SU-DHL-6 (cell line): ENCODE data around the gene FAM3D.

Experiments used
- H2AFZ ChIP-seq: fragments of 200-600 bp; sonication (generic); 2 replicates; pipeline ENCODE4 v1.6.1; 2014; ENCODE audit warnings: low read depth, mild to moderate bottlenecking, moderate library complexity, mixed read lengths, antibody characterized with exemption, low read length; ENCODE audit not compliant: severe bottlenecking
- H3F3A ChIP-seq: fragments of 200-600 bp; shearing (Covaris generic); 2 replicates; pipeline ENCODE4 v1.6.0; 2016; ENCODE audit warnings: antibody characterized with exemption, mild to moderate bottlenecking; ENCODE audit not compliant: insufficient read depth
- H3K27ac ChIP-seq: fragments of 200-600 bp; sonication (generic); 2 replicates; pipeline ENCODE4 v1.5.1; 2016; ENCODE audit warnings: low read depth, mild to moderate bottlenecking, low read length, moderate library complexity, mixed read lengths
- H3K27me3 ChIP-seq: fragments of 200-600 bp; sonication (generic), shearing (Covaris generic); 2 replicates; pipeline ENCODE4 v1.6.0; 2014; ENCODE audit warnings: mild to moderate bottlenecking, low read length
- H3K36me3 ChIP-seq: fragments of 200-600 bp; sonication (generic); 2 replicates; pipeline ENCODE4 v1.6.1; 2014; ENCODE audit warnings: mild to moderate bottlenecking, low read length, mixed read lengths
- H3K4me2 ChIP-seq: fragments of 300-600, 200-600 bp; shearing (Covaris generic), sonication (generic); 2 replicates; pipeline ENCODE4 v1.6.0; 2014; ENCODE audit warnings: low read length, low read depth, mild to moderate bottlenecking; ENCODE audit not compliant: poor library complexity, severe bottlenecking
- H3K4me3 ChIP-seq: fragments of 200-600 bp; sonication (generic); 2 replicates; pipeline ENCODE4 v1.5.1; 2014; ENCODE audit warnings: antibody characterized with exemption, low read length, mild to moderate bottlenecking, mixed read lengths; ENCODE audit not compliant: insufficient read depth, poor library complexity, severe bottlenecking
- H3K79me2 ChIP-seq: fragments of 200-600 bp; sonication (generic); 2 replicates; pipeline ENCODE4 v1.6.1; 2014; ENCODE audit warnings: mild to moderate bottlenecking, low read length, moderate library complexity; ENCODE audit not compliant: insufficient read depth
- H3K9ac ChIP-seq: fragments of 200-600 bp; sonication (generic); 2 replicates; pipeline ENCODE4 v1.7.0; 2014; ENCODE audit warnings: mild to moderate bottlenecking, low read length
- H3K9me2 ChIP-seq: fragments of 200-600 bp; sonication (generic); replicated peaks from 2 replicates; pipeline ENCODE4 v1.6.1; 2014; ENCODE audit warnings: low read length; ENCODE audit not compliant: insufficient read depth
- H3K9me3 ChIP-seq: fragments of 200-600 bp; sonication (generic); 2 replicates; pipeline ENCODE4 v1.6.1; 2014; ENCODE audit warnings: low read length, mixed read lengths; ENCODE audit not compliant: insufficient read depth
- H4K20me1 ChIP-seq: fragments of 200-600 bp; sonication (generic); 2 replicates; pipeline ENCODE4 v1.6.1; 2014; ENCODE audit warnings: low read depth, mild to moderate bottlenecking, antibody characterized with exemption, low read length, moderate library complexity, mixed read lengths
- EZH2phosphoT487 ChIP-seq: fragments of 200-600 bp; sonication (generic), shearing (Covaris generic); conservative IDR thresholded peaks from 2 replicates; pipeline ENCODE4 v1.6.1; 2018; ENCODE audit warnings: mild to moderate bottlenecking, antibody characterized with exemption, low read length, moderate library complexity, mixed read lengths
- TF ChIP-seq, protein P1 (sequence below): fragments of 200-600 bp; sonication (generic); IDR thresholded peaks from one replicate; pipeline ENCODE4 v1.5.1; 2017; ENCODE audit warnings: antibody characterized with exemption, mild to moderate bottlenecking, low read length, moderate library complexity; ENCODE audit not compliant: insufficient read depth, poor library complexity, severe bottlenecking

Gene FAM3D

GRCh38 chr3:58606693-58607092, 59.9 kb downstream of the FAM3D start:
- H3K79me2 ChIP-seq, result no peaks in the 10 kb centered on the region
- no peaks in the 10 kb centered on the region for H3K36me3 ChIP-seq
- no peak overlapping the region for H3K27ac ChIP-seq
- no peak overlapping the region for H3K4me2 ChIP-seq
- TF ChIP-seq, protein P1, sequence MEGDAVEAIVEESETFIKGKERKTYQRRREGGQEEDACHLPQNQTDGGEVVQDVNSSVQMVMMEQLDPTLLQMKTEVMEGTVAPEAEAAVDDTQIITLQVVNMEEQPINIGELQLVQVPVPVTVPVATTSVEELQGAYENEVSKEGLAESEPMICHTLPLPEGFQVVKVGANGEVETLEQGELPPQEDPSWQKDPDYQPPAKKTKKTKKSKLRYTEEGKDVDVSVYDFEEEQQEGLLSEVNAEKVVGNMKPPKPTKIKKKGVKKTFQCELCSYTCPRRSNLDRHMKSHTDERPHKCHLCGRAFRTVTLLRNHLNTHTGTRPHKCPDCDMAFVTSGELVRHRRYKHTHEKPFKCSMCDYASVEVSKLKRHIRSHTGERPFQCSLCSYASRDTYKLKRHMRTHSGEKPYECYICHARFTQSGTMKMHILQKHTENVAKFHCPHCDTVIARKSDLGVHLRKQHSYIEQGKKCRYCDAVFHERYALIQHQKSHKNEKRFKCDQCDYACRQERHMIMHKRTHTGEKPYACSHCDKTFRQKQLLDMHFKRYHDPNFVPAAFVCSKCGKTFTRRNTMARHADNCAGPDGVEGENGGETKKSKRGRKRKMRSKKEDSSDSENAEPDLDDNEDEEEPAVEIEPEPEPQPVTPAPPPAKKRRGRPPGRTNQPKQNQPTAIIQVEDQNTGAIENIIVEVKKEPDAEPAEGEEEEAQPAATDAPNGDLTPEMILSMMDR, result no peak
- TF ChIP-seq EZH2phosphoT487, result no peak
- no peak overlapping the region for H3K9ac ChIP-seq
- H2AFZ ChIP-seq, result no peak overlapping the region
- no peak overlapping the region for H3K4me3 ChIP-seq
- no peaks in the 10 kb centered on the region for H3F3A ChIP-seq
- no peaks in the 10 kb centered on the region for H4K20me1 ChIP-seq
- H3K9me3 ChIP-seq, result no peaks in the 10 kb centered on the region
- no peaks in the 10 kb centered on the region for H3K27me3 ChIP-seq
- H3K9me2 ChIP-seq, result no peaks in the 10 kb centered on the region

GRCh38 chr3:58604031-58604430, 62.5 kb downstream of the FAM3D start:
- Histone ChIP-seq H3K9me3 (no peaks in the 10 kb centered on the region), H3K4me3 (no peak overlapping the region), H3K9ac (no peak overlapping the region), H3K27ac (no peak overlapping the region), H3K9me2 (no peaks in the 10 kb centered on the region), H4K20me1 (no peaks in the 10 kb centered on the region), H3K27me3 (no peaks in the 10 kb centered on the region), H3K36me3 (no peaks in the 10 kb centered on the region), H3K79me2 (no peaks in the 10 kb centered on the region), H3F3A (no peaks in the 10 kb centered on the region), H3K4me2 (no peak overlapping the region), H2AFZ (no peak overlapping the region)
- TF ChIP-seq EZH2phosphoT487, result no peak
- TF ChIP-seq, protein P1, result no peak

DNA sequence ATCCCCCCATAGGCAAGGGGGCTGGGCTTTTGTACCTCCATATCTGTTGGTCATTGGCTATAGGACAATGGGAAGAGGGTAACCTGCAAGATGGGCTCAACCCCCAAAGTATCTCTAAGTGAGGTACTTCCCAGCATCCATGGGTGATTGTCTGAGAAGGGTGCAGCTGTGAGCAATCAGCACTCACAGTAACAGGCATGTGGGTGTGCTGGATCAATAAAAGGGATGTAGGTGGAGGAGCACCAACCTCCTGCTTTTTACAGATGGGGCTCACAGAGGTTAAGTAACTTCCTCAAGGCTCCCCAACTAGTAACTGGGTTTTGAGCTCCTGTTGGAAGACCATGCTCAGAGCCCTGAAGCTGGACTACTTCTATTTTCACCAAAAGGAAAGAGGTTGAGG, 63.0 kb downstream of the FAM3D start:
- H3K27ac ChIP-seq, result no peak overlapping the region
- H3K9me3 ChIP-seq, result no peaks in the 10 kb centered on the region
- H3K4me3 ChIP-seq, result no peak overlapping the region
- H3K27me3 ChIP-seq, result no peaks in the 10 kb centered on the region
- H2AFZ ChIP-seq, result no peak overlapping the region
- H4K20me1 ChIP-seq, result no peaks in the 10 kb centered on the region
- H3K36me3 ChIP-seq, result no peaks in the 10 kb centered on the region
- no peaks in the 10 kb centered on the region for H3K9me2 ChIP-seq
- H3F3A ChIP-seq, result no peaks in the 10 kb centered on the region
- no peaks in the 10 kb centered on the region for H3K79me2 ChIP-seq
- no peak overlapping the region for H3K9ac ChIP-seq
- TF ChIP-seq, protein P1, result no peak
- TF ChIP-seq EZH2phosphoT487, result no peak
- no peak overlapping the region for H3K4me2 ChIP-seq

DNA sequence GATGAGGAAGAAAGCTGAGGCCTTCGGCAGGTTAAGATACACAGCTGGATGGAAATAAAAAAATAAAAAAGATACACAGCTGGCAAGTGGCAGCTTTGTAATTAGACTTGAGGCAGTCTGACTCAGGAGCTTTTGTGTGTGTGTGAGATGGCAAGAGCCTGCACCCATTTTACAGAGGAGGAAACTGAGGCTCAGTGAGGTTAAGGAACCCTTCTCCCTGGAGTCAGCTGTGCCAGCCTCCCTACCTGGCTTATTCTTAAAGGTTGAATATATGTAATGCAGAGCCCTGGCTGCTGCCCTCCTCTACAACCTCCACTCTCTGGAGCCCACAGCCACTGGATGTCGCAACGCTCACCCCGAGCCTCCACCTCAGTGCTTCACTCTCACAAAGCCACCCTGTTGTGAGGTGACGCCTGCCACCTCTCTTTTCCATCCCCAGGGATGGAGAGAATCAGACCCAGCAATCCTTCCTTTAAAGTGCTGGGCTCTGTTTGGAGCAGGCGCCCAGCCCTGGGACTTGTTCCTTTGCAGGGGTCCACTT, 68.7 kb downstream of the FAM3D start:
- Histone ChIP-seq H3K4me3 (no peak overlapping the region), H3K27me3 (no peaks in the 10 kb centered on the region), H4K20me1 (no peaks in the 10 kb centered on the region), H3K36me3 (no peaks in the 10 kb centered on the region), H3K9ac (no peak overlapping the region), H3K27ac (no peak overlapping the region), H3K4me2 (no peak overlapping the region), H3K9me2 (no peaks in the 10 kb centered on the region), H3F3A (no peaks in the 10 kb centered on the region), H3K9me3 (no peaks in the 10 kb centered on the region), H2AFZ (no peak overlapping the region), H3K79me2 (no peaks in the 10 kb centered on the region)
- TF ChIP-seq EZH2phosphoT487, result no peak
- TF ChIP-seq, protein P1, result no peak
